GM21367 (cell line): ENCODE data around the gene CFAP46.
"Not testable (repeated sequence)": the region's sequence is repeated elsewhere in the genome, so short reads cannot be mapped to it uniquely, and the experiment has no call there.

ENCODE experiments used
- ATAC-seq: cut with Tn5 transposase; IDR thresholded peaks from one replicate; pipeline ENCODE4 v1.9.1; 2021; ENCODE audit not compliant: unreplicated experiment

Gene CFAP46

GRCh38 chr10:132904814-132905649, 37.3 kb downstream of the CFAP46 start:
- no peak for ATAC-seq

GRCh38 chr10:132904181-132904813, 38.1 kb downstream of the CFAP46 start:
- no peak for ATAC-seq

DNA sequence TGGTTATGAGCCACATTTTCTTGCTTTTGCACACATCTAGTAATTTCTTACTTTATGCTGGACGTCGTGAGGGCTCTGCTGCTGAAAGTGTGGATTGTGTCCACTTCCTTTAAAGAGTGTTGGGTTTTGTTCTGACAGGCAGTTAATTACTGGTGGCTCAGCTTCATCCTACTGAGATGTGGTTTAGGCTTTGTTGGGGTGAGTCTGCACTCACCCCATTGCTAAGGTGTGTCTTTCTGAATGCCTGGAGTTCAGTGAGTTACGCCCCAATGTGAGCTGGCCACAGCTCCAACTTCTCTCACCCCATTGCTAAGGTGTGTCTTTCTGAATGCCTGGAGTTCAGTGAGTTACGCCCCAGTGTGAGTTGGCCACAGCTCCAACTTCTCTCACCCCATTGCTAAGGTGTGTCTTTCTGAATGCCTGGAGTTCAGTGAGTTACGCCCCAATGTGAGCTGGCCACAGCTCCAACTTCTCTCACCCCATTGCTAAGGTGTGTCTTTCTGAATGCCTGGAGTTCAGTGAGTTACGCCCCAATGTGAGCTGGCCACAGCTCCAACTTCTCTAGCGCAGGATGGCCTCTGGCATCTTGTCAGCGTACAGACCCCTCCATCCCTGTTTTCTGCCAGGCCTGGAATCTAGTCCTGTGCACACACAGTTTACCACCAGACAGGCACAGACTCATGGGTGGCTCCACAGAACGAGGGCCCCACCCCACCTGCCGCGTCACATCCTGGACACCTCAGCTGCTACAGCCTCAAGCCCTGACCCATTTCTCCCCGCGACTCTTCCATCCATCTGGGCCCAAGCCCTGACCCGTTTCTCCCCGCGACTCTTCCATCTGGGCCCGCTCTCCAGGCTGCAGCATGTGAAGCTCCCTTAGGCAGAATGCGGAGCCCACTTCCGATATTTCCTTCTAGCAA, 39.5 kb downstream of the CFAP46 start:
- not testable (repeated sequence) for ATAC-seq

- ATAC-seq, result no peak
Measured at GRCh38 chr10:132901351-132901750, 41.0 kb downstream of the CFAP46 start.

DNA sequence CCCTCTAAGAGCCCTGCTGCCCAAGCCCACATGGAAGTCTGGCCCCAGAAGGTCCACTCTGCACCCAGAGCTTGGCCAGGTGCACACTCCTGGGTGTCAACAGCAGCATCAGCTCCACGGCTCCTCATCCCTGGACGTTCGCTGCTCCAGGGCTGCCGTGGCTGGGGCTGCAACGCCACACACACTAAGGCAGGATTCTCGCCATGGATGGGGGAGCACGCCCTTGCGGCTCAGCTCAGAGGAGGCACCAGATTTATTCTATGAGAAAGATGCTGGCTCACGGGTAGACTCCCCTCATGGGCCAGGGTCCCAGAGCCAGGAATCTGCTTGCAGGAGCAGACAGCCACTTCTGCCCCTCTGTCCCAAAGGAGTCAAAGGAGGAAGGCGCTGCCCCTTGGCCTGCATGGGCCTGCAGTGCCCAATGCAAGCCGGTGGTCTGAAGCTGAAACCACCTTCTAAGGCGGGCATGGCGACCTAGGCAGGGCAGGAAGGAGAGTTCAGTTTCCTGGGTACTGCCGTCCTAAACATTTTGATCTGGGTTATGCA, 42.1 kb downstream of the CFAP46 start:
- ATAC-seq, result no peak

DNA sequence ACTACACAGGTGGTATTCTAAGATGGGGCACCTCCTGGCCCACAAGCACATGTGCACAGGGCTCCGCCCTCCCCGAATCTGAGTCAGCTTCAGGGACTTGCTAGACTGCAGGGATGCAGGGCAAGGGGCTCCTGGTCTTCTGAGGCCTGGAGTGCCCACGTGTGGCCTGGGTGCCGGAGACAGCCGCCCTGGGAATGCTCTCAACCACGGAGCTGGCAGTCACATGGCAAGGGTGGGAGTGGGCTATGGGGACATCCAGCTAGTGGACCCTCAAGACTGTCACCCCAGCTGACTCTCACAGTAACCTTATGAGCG, 42.7 kb downstream of the CFAP46 start:
- ATAC-seq, result no peak

GRCh38 chr10:132899054-132899750, 43.2 kb downstream of the CFAP46 start:
- ATAC-seq, result no peak

- no peak for ATAC-seq
Measured at GRCh38 chr10:132898391-132899053, 43.8 kb downstream of the CFAP46 start.

DNA sequence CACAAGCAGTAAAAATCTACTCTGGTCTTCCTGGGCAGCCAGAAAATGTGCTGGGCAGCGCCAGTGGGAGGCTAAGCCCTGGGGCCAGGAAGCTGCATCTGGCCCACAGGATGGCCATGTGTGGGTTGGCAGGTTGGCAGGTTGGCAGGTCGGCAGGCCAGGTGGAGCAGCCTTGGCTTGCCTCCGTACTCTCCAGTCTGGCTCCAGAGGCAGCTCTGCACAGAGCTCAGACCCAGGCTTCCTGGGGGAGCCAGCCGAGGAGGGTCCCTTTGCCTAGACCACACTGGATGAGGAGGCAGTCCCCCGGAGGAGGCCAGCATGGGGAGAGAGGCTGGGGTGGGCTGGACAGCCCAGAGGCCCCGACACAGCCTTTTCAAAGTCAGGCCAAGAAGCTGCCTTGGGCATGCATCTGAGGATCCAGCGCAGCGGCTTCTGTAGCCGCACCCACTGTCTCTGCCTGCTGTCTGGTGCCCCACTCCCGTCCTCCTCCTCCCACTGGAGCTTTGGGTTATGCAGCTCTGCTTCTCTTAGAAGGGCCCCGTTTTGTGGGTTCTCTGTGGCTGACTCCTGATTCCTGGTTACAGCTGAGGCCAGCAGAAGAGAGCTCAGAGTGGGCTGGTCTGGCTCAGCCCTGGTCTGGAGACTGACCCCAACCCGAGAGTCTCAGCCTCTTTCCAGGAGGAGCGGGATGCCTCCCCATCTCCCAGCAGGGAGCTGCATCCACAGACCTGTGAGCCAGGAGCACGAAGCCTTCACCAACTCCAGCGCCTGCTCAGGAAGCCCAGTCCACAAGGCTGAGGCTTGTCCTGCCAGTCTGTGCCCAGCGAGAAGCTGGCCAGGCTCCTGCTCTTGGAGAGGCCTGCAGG, 44.6 kb downstream of the CFAP46 start:
- ATAC-seq, result no peak

DNA sequence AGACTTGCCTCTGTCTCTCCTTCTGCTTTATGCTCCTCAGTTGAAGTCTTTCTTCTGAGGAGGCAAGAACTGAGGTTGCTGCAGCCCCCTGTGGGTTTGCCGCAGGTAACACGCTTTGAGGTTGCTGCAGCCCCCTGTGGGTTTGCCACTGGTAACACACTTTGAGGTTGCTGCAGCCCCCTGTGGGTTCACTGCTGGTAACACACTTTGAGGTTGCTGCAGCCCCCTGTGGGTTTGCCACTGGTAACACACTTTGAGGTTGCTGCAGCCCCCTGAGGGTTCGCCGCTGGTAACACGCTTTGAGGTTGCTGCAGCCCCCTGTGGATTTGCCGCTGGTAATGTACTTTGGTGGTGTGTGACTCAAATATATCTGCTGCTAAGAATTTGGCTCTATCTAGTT, 48.6 kb downstream of the CFAP46 start:
- not testable (repeated sequence) for ATAC-seq

GRCh38 chr10:132893090-132893489, 49.3 kb downstream of the CFAP46 start:
- no peak for ATAC-seq

GRCh38 chr10:132892004-132892403, 50.4 kb downstream of the CFAP46 start:
- no peak for ATAC-seq

- ATAC-seq, result no peak
Measured at GRCh38 chr10:132891368-132891767, 51.0 kb downstream of the CFAP46 start.

DNA sequence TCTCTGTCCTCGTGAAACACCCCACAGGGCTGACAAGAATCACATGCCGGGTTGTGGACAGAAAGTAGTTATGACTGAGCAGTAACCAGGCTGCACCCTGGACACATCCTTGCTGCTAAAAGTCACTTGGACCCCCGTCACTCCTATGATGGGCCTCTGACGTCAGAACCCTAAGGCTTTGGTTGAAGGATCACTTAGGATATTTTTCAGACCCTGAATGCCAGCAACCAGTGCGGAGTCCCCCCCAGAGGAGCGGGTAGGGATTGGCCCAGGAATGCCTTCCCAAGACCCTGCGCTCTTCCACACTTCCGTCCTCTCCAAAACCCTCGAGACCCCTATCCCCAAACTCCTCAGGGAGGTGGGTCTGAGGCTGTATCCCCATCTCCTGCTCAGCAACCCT, 52.1 kb downstream of the CFAP46 start:
- ATAC-seq, result no peak

- ATAC-seq, result no peak
Measured at GRCh38 chr10:132889556-132889955, 52.8 kb downstream of the CFAP46 start.

DNA sequence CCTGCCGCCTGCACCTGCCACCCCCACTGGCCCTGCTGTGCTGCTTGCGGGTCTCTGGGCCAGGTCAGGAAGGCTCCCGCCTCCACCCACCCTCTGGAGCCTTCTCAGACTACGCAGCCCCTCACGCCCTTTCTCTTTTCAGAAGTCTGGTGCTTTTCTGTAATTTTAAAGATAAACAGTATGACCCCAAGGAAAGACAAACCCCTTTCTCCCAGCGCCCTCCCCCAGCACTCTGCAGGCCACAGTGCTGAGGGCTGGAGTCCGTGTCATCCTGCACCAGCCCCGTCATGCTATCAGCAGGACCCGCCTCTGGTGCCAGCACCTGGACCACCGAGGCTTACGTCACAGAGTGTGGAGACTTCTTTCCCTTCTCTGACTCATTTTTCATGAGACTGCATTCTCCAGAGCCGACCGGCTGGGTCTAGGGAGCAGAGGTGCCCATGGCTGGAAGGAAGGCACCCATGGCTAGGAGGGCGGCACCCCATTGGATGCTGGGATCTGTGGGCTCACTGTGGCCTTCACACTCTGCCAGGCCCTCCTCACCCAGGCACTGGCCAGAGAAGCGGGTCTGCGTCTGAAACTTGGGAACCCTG, 53.4 kb downstream of the CFAP46 start:
- ATAC-seq, result no peak

DNA sequence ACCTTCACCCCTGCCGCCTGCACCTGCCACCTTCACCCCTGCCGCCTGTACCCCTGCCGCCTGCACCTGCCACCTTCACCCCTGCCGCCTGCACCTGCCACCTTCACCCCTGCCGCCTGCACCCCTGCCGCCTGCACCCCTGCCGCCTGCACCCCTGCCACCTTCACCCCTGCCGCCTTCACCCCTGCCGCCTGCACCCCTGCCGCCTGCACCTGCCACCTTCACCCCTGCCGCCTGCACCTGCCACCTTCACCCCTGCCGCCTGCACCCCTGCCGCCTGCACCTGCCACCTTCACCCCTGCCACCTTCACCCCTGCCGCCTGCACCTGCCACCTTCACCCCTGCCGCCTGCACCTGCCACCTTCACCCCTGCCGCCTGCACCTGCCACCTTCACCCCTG, 53.9 kb downstream of the CFAP46 start:
- ATAC-seq, result not testable (repeated sequence)

DNA sequence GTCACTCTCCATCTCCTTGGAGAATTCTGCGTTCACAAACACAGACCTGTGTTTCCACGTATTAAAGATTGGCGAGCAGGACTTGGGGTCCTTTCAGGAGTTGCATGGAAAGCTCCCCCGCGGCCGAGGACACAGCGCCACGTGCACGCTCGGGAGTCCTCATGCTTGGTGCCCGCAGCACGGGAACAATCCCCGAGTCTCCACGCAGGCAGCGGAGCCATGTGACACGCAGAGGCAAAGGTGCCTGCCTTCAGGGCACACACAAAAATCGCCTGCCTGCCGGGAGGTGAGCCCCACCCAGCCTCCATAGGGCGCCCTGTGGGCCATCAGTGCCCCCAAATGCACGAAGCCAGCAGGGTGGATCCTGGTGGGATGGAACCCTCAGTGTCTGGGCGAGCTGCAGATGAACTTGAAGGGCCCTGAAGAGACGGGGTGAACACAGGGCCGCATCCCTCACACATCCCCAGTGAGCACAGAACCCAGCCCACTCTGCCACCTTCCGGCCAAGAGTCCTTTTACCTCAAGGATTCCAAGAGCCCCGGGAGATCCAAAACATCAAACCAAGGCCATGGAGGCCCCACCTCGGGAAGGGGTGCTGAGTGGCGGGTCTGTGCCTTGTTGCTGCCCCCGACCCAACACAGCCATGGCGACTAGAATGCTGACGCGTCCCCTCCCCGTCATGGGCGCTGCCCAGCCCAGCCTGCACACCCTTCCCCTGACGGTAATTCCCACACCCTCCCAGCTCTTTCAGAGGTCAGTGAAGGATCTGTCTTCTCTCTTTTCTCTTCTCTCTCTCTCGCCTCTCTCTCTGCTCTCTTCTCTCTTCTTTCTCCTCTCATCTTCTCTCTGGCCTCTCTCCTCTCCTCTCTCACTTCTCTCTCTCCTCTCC, 55.9 kb downstream of the CFAP46 start:
- no peak for ATAC-seq
